IPS DF 19.7 (cell line): ENCODE results near the gene ANOS1.
"Not testable (repeated sequence)": the region's sequence is repeated elsewhere in the genome, so short reads cannot be mapped to it uniquely, and the experiment has no call there.

Source experiments
- DNase-seq: peaks from one replicate; pipeline ENCODE4 v3.0.0-alpha.2; 2013; ENCODE audit warnings: low read depth, low spot score

Gene ANOS1

DNA sequence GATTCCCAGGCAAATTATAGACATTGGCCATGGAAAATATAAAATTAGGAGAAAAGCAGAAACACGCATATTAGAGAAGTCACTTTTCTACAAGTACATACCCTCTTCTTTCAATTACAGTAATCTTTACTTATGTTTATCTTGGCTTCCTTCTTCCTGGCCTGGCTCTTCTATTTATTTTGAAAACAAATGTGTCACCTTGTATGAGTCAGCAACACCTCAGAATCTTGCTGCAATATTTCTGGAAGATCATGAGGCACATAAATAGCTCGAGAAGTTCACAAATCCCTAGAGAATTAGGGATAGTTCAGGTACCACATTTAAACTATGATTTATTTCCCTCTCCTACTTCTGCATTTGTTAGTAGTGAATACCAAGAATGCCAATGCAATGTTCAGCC, 124.6 kb downstream of the ANOS1 start:
- DNase-seq: no peak

DNA sequence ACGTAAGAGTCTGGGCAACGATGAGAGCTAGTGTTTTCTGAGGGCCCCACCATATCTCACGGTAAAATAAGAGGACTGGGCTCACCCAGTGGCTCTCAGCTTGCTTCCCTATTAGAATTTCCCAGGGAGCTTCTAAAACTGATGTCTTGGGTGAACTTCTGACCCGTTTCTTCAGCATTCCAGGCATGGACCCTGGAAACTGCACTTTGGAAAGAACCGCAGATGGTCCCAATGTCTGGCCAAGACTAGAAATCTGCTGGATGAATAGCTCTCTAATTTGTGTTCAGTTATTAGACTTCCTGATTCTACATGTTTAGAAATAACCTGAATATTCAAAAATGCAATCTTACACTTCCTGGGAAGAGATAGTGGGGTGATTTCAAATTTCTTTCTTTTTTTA, 127.8 kb downstream of the ANOS1 start:
- DNase-seq: no peak

- DNase-seq: no peak
Observed at GRCh38 chrX:8591501-8591900, 140.4 kb downstream of the ANOS1 start.

GRCh38 chrX:8586953-8587352, 145.0 kb downstream of the ANOS1 start:
- no peak for DNase-seq

GRCh38 chrX:8579602-8580001, 152.3 kb downstream of the ANOS1 start:
- no peak for DNase-seq

GRCh38 chrX:8576821-8577220, 155.1 kb downstream of the ANOS1 start:
- no peak for DNase-seq

DNA sequence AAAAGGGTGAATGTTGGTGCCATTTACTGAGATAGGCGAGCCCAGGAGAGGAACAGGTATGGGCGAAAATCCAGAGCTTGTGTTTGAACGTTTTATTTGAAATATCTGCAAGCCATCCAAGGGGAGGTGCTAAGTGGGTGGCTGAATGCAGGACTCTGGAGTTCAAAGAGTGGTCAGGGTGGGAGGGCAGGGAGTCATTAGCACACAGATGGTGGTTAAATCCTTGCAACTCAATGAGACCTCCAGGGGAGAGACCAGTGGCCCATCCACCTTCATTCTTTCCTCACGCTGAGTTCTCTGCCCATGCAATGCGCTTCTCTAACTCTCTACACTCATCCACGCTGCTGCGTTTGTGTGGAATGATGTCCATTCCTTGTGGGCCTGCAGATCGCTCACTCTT, 166.2 kb downstream of the ANOS1 start:
- DNase-seq: no peak

GRCh38 chrX:8548446-8548845, 183.5 kb downstream of the ANOS1 start:
- DNase-seq: no peak

DNA sequence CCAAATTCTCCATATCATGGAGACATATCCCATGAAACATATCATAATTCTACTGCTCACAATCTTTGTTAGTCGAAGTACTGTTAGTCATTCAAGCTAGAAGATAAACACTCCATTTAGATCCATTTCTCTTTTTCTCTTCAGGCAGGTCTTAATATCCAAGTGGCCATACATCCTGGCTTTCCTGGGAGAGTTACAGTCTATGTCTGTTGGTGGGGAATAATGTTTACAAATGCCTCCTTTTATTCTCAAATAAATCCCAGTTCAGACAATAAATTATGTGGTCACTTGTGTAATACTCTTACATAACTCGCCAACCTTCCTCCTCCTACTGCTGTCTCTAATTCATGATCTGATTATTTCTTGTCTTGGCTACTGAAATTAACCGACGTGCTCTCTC, 185.2 kb downstream of the ANOS1 start:
- DNase-seq: no peak

DNA sequence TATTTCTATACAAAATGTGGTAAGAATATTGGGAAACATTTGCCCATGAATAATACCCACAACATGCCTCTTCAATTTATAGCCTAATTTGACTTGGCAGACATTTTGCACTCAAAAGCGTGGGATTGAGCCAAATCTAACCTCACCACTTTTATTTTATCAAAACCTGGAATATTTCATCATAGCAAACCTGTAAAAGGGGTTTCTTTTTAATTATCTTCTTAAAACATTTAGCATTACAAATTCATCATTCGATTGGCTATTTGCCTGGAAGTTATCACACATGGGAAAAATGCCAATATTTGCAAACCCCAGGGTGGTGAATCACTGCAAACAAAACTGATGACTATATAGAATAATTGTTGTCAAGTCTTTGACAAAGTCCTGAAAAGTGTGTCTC, 211.1 kb downstream of the ANOS1 start:
- DNase-seq: no peak

- DNase-seq: no peak
Observed at GRCh38 chrX:8520178-8520577, 211.8 kb downstream of the ANOS1 start.

GRCh38 chrX:8504451-8504850, 227.5 kb downstream of the ANOS1 start:
- no peak for DNase-seq

DNA sequence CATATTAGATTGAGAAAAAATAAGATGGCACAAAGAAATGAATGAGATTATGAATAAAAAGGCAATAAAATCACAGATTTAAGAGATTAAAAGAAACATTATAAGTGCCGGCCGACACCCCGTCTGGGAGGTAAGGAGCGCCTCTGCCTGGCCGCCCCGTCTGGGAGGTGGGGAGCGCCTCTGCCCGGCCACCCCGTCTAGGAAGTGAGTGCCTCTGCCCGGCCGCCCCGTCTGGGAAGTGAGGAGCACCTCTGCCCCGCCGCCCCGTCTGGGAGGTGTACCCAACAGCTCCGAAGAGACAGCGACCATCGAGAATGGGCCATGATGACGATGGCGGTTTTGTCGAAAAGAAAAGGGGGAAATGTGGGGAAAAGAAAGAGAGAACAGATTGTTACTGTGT, 229.8 kb downstream of the ANOS1 start:
- DNase-seq: not testable (repeated sequence)

GRCh38 chrX:8500203-8500602, 231.7 kb downstream of the ANOS1 start:
- no peak for DNase-seq

- not testable (repeated sequence) for DNase-seq
Observed at GRCh38 chrX:8495036-8495435, 236.9 kb downstream of the ANOS1 start.

- no peak for DNase-seq
Observed at GRCh38 chrX:8484360-8484949, 247.5 kb downstream of the ANOS1 start.
